OCI-LY7 (cell line): ENCODE results near the gene SELENOI.

Source experiments
- EZH2phosphoT487 ChIP-seq: fragments of 200-600 bp; sonication (generic); IDR thresholded peaks from 2 replicates; pipeline ENCODE4 v1.6.1; 2018; ENCODE audit warnings: low read depth, borderline replicate concordance, mild to moderate bottlenecking, mixed run types, antibody characterized with exemption, low read length, moderate library complexity, mixed read lengths
- TF ChIP-seq, protein P1 (sequence below): fragments of 200-600 bp; sonication (generic); conservative IDR thresholded peaks from 2 replicates; pipeline ENCODE4 v1.5.1; 2014; ENCODE audit warnings: mild to moderate bottlenecking, antibody characterized with exemption, low read length, moderate library complexity, mixed read lengths

DNA sequence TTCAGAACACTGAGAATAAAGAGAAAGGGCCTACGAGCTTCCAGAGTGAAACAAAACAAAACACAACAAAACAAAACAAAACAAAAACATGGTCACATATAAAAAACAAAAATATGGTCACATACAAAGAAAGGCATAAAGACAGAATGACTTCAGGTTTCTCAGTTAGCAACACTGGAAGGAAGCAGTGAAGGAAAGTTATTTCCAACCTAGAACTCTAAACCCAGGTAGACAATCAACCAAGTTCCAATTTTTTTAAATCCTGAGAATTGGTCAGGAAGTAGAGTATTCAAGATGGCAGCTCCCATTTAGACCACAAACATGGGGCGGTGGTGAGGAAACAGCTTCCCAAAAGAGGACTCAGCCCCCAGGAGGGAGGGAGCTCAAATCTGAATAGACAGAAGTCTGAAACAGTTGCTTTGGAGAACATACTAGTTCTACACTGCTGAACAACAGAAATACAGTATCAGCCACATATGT lies 64.9 kb downstream of the SELENOI start:
- TF ChIP-seq, protein P1, sequence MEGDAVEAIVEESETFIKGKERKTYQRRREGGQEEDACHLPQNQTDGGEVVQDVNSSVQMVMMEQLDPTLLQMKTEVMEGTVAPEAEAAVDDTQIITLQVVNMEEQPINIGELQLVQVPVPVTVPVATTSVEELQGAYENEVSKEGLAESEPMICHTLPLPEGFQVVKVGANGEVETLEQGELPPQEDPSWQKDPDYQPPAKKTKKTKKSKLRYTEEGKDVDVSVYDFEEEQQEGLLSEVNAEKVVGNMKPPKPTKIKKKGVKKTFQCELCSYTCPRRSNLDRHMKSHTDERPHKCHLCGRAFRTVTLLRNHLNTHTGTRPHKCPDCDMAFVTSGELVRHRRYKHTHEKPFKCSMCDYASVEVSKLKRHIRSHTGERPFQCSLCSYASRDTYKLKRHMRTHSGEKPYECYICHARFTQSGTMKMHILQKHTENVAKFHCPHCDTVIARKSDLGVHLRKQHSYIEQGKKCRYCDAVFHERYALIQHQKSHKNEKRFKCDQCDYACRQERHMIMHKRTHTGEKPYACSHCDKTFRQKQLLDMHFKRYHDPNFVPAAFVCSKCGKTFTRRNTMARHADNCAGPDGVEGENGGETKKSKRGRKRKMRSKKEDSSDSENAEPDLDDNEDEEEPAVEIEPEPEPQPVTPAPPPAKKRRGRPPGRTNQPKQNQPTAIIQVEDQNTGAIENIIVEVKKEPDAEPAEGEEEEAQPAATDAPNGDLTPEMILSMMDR, result no peak
- TF ChIP-seq EZH2phosphoT487, result no peak
